Liver (tissue), 9 donors: Measurements from ENCODE around the gene CHRNB2. TPM values are rescaled to one million over a fixed set of nuclear protein-coding genes. Genes with fewer than 3 reads are reported as not detected.

Source experiments
- DNase-seq: peaks from one replicate; pipeline ENCODE4 v3.0.0-alpha.2; 2017; ENCODE audit warnings: low spot score
- H3K27ac ChIP-seq, 2 donors: one replicate each; pipeline ENCODE4 v1.7.0; 2013; ENCODE audit warnings: inconsistent platforms in 2 of 2, low read length in 2 of 2, control low read depth in 1 of 2, low read depth in 1 of 2, mild to moderate bottlenecking in 1 of 2
- H3K27me3 ChIP-seq, 4 donors: one replicate each; pipeline versions ENCODE4 v1.6.1 to v1.7.0; 2013; ENCODE audit warnings: low read length in 3 of 4, inconsistent platforms in 1 of 4, mild to moderate bottlenecking in 1 of 4, moderate library complexity in 1 of 4; ENCODE audit not compliant: control insufficient read depth in 4 of 4, insufficient read depth in 4 of 4
- H3K36me3 ChIP-seq, 4 donors: one replicate each; pipeline versions ENCODE4 v1.6.1 to v1.7.0; 2013; ENCODE audit warnings: low read length in 3 of 4, mild to moderate bottlenecking in 3 of 4, low read depth in 1 of 4, moderate library complexity in 1 of 4; ENCODE audit not compliant: control insufficient read depth in 4 of 4, insufficient read depth in 3 of 4
- H3K4me1 ChIP-seq, 4 donors: one replicate each; pipeline versions ENCODE4 v1.6.1 to v1.7.0; 2013; ENCODE audit warnings: low read length in 3 of 4, mild to moderate bottlenecking in 3 of 4, moderate library complexity in 1 of 4; ENCODE audit not compliant: control insufficient read depth in 4 of 4, insufficient read depth in 4 of 4
- H3K4me3 ChIP-seq, 3 donors: one replicate each; pipeline versions ENCODE4 v1.6.1 to v1.7.0; 2013; ENCODE audit warnings: low read length in 3 of 3, control low read depth in 1 of 3, low read depth in 1 of 3, mild to moderate bottlenecking in 1 of 3
- H3K9ac ChIP-seq, 2 donors: one replicate each; pipeline ENCODE4 v1.7.0; 2013; ENCODE audit warnings: low read length in 2 of 2, mild to moderate bottlenecking in 2 of 2, moderate library complexity in 2 of 2, control low read depth in 1 of 2, low read depth in 1 of 2
- H3K9me3 ChIP-seq, 4 donors: one replicate each; pipeline versions ENCODE4 v1.6.1 to v1.7.0; 2013; ENCODE audit warnings: low read length in 3 of 4; ENCODE audit not compliant: control insufficient read depth in 4 of 4
- FOXA1 ChIP-seq: IDR thresholded peaks from 2 replicates; pipeline ENCODE4 v1.6.1; 2016; ENCODE audit warnings: antibody characterized with exemption
- FOXA2 ChIP-seq: IDR thresholded peaks from 2 replicates; pipeline ENCODE4 v1.6.1; 2016; ENCODE audit warnings: antibody characterized with exemption
- GABPA ChIP-seq, 2 donors: IDR thresholded peaks in 1 of 2; conservative IDR thresholded peaks in 1 of 2; 2 replicates each; pipeline ENCODE4 v1.6.1; 2016; ENCODE audit warnings: antibody characterized with exemption in 2 of 2, mild to moderate bottlenecking in 1 of 2, moderate library complexity in 1 of 2
- HNF4A ChIP-seq, 2 donors: conservative IDR thresholded peaks; 2 replicates each; pipeline ENCODE4 v1.6.1; 2016; ENCODE audit warnings: antibody characterized with exemption in 2 of 2, mild to moderate bottlenecking in 2 of 2
- HNF4G ChIP-seq: IDR thresholded peaks from 2 replicates; pipeline ENCODE4 v1.6.1; 2016; ENCODE audit warnings: antibody characterized with exemption
- JUND ChIP-seq, 2 donors: IDR thresholded peaks; 2 replicates each; pipeline ENCODE4 v1.6.1; 2016; ENCODE audit warnings: antibody characterized with exemption in 2 of 2
- NR2F2 ChIP-seq: IDR thresholded peaks from 2 replicates; pipeline ENCODE4 v1.6.1; 2016; ENCODE audit warnings: antibody characterized with exemption
- RAD21 ChIP-seq, 2 donors: IDR thresholded peaks; 2 replicates each; pipeline ENCODE4 v1.6.1; 2016; ENCODE audit warnings: antibody characterized with exemption in 2 of 2, mild to moderate bottlenecking in 2 of 2
- RXRA ChIP-seq, 2 donors: IDR thresholded peaks; 2 replicates each; pipeline ENCODE4 v1.6.1; 2017 to 2018; ENCODE audit warnings: antibody characterized with exemption in 2 of 2, mild to moderate bottlenecking in 1 of 2
- SP1 ChIP-seq: IDR thresholded peaks from 2 replicates; pipeline ENCODE4 v1.6.1; 2018; ENCODE audit warnings: antibody characterized with exemption, mild to moderate bottlenecking
- TAF1 ChIP-seq: conservative IDR thresholded peaks from 2 replicates; pipeline ENCODE4 v1.6.1; 2016; ENCODE audit warnings: antibody characterized with exemption, mild to moderate bottlenecking
- YY1 ChIP-seq: IDR thresholded peaks from 2 replicates; pipeline ENCODE4 v1.6.1; 2016; ENCODE audit warnings: antibody characterized with exemption, mild to moderate bottlenecking
- WGBS: extraction: QIAGEN DNeasy Blood & Tissue Kit; methylation state at CpG from one replicate; pipeline ENCODE4 v1.1.7; 2013; 5-methylcytosine and 5-hydroxymethylcytosine counted together
- polyA plus RNA-seq, 2 donors: library from polyadenylated mRNA; stranded (reverse) in 1 of 2; unstranded in 1 of 2; fragments of 200-250 nt in 1 of 2; fragments of >200 nt in 1 of 2; fragmentation: Nextera tagmentation in 1 of 2; extraction: Ambion mirVana in 1 of 2; gene quantifications; one replicate each; pipeline versions ENCODE4 v1.2.1 to v1.2.3, GENCODE V29; 2013 to 2015
- total RNA-seq, 2 donors: library from RNA; depleted of rRNA; stranded (reverse); fragments of >200 nt; gene quantifications; one replicate each; pipeline ENCODE4 v1.2.3, GENCODE V29; 2014
- TF ChIP-seq, protein P1 (sequence below): IDR thresholded peaks from 2 replicates; pipeline ENCODE4 v1.6.1; 2016; ENCODE audit warnings: antibody characterized with exemption
- TF ChIP-seq, protein P2 (sequence below): IDR thresholded peaks from 2 replicates; pipeline ENCODE4 v1.6.1; 2016; ENCODE audit warnings: antibody characterized with exemption
- TF ChIP-seq, protein P3 (sequence below): fragments of 150-350 bp; IDR thresholded peaks from 2 replicates; pipeline ENCODE4 v1.5.1; 2017; ENCODE audit warnings: improper control_type of control experiment, low read depth, low read length; ENCODE audit not compliant: missing input control
- TF ChIP-seq, protein P4 (sequence below): IDR thresholded peaks from 2 replicates; pipeline ENCODE4 v1.6.1; 2016; ENCODE audit warnings: antibody characterized with exemption
- TF ChIP-seq, protein P5 (sequence below): IDR thresholded peaks from 2 replicates; pipeline ENCODE4 v1.6.1; 2016; ENCODE audit warnings: antibody characterized with exemption, mild to moderate bottlenecking
- donor health status: healthy.
- donor health status: healthy.
- donor health status: healthy.
- donor health status: healthy.
- donor health status: healthy.

Gene CHRNB2
- total and polyA plus RNA-seq, 4 donors, result under 0.01 to 0.06 (median 0.01) TPM; not detected in 1

DNA sequence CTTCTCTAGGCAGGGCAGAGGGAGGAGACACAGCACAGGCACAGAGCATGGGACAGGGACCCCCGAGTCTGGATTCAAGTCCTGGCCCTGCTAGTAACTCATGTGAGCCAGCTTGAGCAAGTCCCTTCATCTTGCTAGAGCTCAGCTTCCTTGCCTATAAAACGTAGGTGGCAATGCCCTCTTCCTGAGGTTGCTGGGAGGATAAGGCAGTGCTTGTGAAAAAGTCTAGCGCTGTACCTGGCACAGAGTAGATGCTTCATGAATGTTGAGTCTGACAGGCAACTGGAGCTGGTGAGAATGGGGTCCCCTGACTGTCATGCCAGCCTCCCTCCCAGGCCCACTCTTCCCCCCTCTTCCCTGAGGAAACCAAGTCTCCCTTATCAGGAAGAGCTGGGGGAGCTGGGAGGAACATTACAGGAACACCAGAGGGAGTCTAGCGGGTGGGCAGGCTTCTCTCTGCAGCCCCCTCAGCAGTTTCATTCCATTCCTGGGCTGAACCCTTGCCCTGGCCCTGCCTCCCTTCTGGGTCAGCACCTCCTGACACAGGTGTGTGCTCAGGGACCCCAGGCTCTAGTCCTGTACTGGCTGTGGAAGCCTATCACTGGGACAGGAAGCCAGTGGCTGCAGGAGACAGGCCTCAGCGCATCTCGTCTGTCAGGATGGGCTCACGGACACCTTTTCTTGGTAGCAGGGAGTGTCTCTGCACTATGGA is 9.9 kb downstream of the CHRNB2 start:
- Histone ChIP-seq H3K9me3 (no peaks in the 10 kb centered on the region), H3K36me3 (peaks cover 12 to 40% (median 32%) of the 10 kb centered on the region in 4 donors), H3K9ac (no peak overlapping the region), H3K27ac (no peak overlapping the region), H3K27me3 (no peaks in the 10 kb centered on the region), H3K4me1 (no peaks in the 10 kb centered on the region), H3K4me3 (no peak overlapping the region)
- TF ChIP-seq, protein P1, sequence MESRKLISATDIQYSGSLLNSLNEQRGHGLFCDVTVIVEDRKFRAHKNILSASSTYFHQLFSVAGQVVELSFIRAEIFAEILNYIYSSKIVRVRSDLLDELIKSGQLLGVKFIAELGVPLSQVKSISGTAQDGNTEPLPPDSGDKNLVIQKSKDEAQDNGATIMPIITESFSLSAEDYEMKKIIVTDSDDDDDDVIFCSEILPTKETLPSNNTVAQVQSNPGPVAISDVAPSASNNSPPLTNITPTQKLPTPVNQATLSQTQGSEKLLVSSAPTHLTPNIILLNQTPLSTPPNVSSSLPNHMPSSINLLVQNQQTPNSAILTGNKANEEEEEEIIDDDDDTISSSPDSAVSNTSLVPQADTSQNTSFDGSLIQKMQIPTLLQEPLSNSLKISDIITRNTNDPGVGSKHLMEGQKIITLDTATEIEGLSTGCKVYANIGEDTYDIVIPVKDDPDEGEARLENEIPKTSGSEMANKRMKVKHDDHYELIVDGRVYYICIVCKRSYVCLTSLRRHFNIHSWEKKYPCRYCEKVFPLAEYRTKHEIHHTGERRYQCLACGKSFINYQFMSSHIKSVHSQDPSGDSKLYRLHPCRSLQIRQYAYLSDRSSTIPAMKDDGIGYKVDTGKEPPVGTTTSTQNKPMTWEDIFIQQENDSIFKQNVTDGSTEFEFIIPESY, result no peak
- TF ChIP-seq, protein P2, sequence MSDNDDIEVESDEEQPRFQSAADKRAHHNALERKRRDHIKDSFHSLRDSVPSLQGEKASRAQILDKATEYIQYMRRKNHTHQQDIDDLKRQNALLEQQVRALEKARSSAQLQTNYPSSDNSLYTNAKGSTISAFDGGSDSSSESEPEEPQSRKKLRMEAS, result no peak
- TF ChIP-seq TAF1 (no peak), NR2F2 (no peak), FOXA2 (no peak), FOXA1 (no peak), SP1 (no peak), GABPA (IDR thresholded peaks at IDR 0.05 in 1 of 2, conservative IDR thresholded peaks at IDR 0.05 in 1 of 2) (no peak), RXRA (IDR thresholded peaks at IDR 0.05) (no peak), YY1 (no peak), JUND (IDR thresholded peaks at IDR 0.05) (no peak), HNF4G (no peak), HNF4A (conservative IDR thresholded peaks at IDR 0.05) (no peak), RAD21 (IDR thresholded peaks at IDR 0.05) (no peak)
- TF ChIP-seq, protein P3, sequence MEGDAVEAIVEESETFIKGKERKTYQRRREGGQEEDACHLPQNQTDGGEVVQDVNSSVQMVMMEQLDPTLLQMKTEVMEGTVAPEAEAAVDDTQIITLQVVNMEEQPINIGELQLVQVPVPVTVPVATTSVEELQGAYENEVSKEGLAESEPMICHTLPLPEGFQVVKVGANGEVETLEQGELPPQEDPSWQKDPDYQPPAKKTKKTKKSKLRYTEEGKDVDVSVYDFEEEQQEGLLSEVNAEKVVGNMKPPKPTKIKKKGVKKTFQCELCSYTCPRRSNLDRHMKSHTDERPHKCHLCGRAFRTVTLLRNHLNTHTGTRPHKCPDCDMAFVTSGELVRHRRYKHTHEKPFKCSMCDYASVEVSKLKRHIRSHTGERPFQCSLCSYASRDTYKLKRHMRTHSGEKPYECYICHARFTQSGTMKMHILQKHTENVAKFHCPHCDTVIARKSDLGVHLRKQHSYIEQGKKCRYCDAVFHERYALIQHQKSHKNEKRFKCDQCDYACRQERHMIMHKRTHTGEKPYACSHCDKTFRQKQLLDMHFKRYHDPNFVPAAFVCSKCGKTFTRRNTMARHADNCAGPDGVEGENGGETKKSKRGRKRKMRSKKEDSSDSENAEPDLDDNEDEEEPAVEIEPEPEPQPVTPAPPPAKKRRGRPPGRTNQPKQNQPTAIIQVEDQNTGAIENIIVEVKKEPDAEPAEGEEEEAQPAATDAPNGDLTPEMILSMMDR, result no peak
- TF ChIP-seq, protein P4, sequence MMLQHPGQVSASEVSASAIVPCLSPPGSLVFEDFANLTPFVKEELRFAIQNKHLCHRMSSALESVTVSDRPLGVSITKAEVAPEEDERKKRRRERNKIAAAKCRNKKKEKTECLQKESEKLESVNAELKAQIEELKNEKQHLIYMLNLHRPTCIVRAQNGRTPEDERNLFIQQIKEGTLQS, result no peak
- TF ChIP-seq, protein P5, sequence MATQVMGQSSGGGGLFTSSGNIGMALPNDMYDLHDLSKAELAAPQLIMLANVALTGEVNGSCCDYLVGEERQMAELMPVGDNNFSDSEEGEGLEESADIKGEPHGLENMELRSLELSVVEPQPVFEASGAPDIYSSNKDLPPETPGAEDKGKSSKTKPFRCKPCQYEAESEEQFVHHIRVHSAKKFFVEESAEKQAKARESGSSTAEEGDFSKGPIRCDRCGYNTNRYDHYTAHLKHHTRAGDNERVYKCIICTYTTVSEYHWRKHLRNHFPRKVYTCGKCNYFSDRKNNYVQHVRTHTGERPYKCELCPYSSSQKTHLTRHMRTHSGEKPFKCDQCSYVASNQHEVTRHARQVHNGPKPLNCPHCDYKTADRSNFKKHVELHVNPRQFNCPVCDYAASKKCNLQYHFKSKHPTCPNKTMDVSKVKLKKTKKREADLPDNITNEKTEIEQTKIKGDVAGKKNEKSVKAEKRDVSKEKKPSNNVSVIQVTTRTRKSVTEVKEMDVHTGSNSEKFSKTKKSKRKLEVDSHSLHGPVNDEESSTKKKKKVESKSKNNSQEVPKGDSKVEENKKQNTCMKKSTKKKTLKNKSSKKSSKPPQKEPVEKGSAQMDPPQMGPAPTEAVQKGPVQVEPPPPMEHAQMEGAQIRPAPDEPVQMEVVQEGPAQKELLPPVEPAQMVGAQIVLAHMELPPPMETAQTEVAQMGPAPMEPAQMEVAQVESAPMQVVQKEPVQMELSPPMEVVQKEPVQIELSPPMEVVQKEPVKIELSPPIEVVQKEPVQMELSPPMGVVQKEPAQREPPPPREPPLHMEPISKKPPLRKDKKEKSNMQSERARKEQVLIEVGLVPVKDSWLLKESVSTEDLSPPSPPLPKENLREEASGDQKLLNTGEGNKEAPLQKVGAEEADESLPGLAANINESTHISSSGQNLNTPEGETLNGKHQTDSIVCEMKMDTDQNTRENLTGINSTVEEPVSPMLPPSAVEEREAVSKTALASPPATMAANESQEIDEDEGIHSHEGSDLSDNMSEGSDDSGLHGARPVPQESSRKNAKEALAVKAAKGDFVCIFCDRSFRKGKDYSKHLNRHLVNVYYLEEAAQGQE, result no peak
- no peak for DNase-seq
- 69% methylated on average over 7 of the region's 7 CpGs for WGBS
